HepG2 (cell line): ENCODE results near the gene SS18L1. TPM values are rescaled to one million over a fixed set of nuclear protein-coding genes. Genes with fewer than 3 reads are reported as not detected.

Source experiments
- CENPBD1 ChIP-seq: sonication (generic); formaldehyde crosslinking; IDR thresholded peaks from 2 replicates; pipeline ENCODE4 v1.8.0; 2022; ENCODE audit warnings: missing genetic modification reagents, low read depth, mild to moderate bottlenecking, borderline replicate concordance
- GATAD2A ChIP-seq: IDR thresholded peaks from 2 replicates; pipeline ENCODE4 v1.6.1; 2016
- GTF3A ChIP-seq: sonication (generic); formaldehyde crosslinking; conservative IDR thresholded peaks from 2 replicates; pipeline ENCODE4 v1.4.0; 2020; ENCODE audit warnings: mild to moderate bottlenecking, missing genetic modification reagents
- HIVEP1 ChIP-seq: sonication (generic); formaldehyde crosslinking; IDR thresholded peaks from 2 replicates; pipeline ENCODE4 v1.4.0; 2020; ENCODE audit warnings: mild to moderate bottlenecking, missing genetic modification reagents
- HMG20B ChIP-seq: conservative IDR thresholded peaks from 2 replicates; pipeline ENCODE4 v1.6.1; 2016; ENCODE audit warnings: missing genetic modification reagents, missing compliant biosample characterization
- LCORL ChIP-seq, 2 experiments: fragments of 450-650 bp in 1 of 2; sonication (generic) in 1 of 2; formaldehyde crosslinking in 1 of 2; IDR thresholded peaks; 2 replicates each; pipeline versions ENCODE4 v1.5.0 to v1.6.1; 2017 to 2020; ENCODE audit warnings: antibody characterized with exemption in 1 of 2, missing genetic modification reagents in 1 of 2
- NR2F6 ChIP-seq, 2 experiments: IDR thresholded peaks; 2 replicates each; pipeline ENCODE4 v1.6.1; 2016; ENCODE audit warnings: antibody characterized with exemption in 1 of 2, mild to moderate bottlenecking in 1 of 2
- PRPF4 ChIP-seq: fragments of 200-400 bp; formaldehyde crosslinking; IDR thresholded peaks from 2 replicates; pipeline ENCODE4 v1.6.1; 2016; ENCODE audit warnings: low read length, low read depth; ENCODE audit not compliant: poor library complexity, severe bottlenecking
- SRF ChIP-seq: IDR thresholded peaks from 2 replicates; pipeline ENCODE4 v1.6.1; 2011; ENCODE audit warnings: mild to moderate bottlenecking, low read depth, low read length, moderate library complexity
- SRSF1 ChIP-seq: fragments of 200-400 bp; formaldehyde crosslinking; optimal IDR thresholded peaks from 2 replicates; pipeline ENCODE3; 2017; ENCODE audit warnings: mild to moderate bottlenecking, low read depth, low read length, moderate library complexity
- ZBTB26 ChIP-seq: IDR thresholded peaks from 2 replicates; pipeline ENCODE4 v1.6.1; 2016; ENCODE audit warnings: missing compliant biosample characterization, missing genetic modification reagents, borderline replicate concordance
- ZKSCAN8 ChIP-seq: IDR thresholded peaks from 2 replicates; pipeline ENCODE4 v1.6.1; 2016; ENCODE audit warnings: borderline replicate concordance, missing genetic modification reagents, missing compliant biosample characterization
- ZNF225 ChIP-seq: sonication (generic); formaldehyde crosslinking; IDR thresholded peaks from 2 replicates; pipeline ENCODE4 v1.4.0; 2020; ENCODE audit warnings: mild to moderate bottlenecking, missing genetic modification reagents
- polyA plus RNA-seq, 8 experiments: library from polyadenylated mRNA; depleted of rRNA in 3 of 8; stranded (reverse) in 7 of 8; unstranded in 1 of 8; fragments of >200 nt; fragmentation: Illumina TruSeq in 4 of 8; extraction: Trizol in 4 of 8; gene quantifications; 2 replicates each; pipeline versions ENCODE4 v1.2.1 to v1.2.3, GENCODE V29; 2011 to 2016; ENCODE audit warnings: low read depth in 4 of 8, missing spikeins in 1 of 8, mixed read lengths in 1 of 8; ENCODE audit not compliant: insufficient read depth in 1 of 8
- total RNA-seq, 5 experiments: library from RNA; depleted of rRNA; stranded (reverse); fragments of >200 nt; fragmentation: Illumina TruSeq; extraction: Trizol; gene quantifications; 2 replicates each; pipeline ENCODE4 v1.2.3, GENCODE V29; 2016; ENCODE audit warnings: low read depth in 1 of 5
- TF ChIP-seq, protein P1 (sequence below): sonication (generic); formaldehyde crosslinking; IDR thresholded peaks from 2 replicates; pipeline ENCODE4 v1.5.0; 2020; ENCODE audit warnings: mild to moderate bottlenecking, missing genetic modification reagents
- TF ChIP-seq, protein P2 (sequence below): sonication (generic); IDR thresholded peaks from 2 replicates; pipeline ENCODE4 v1.6.1; 2016; ENCODE audit warnings: low read depth, borderline replicate concordance
- TF ChIP-seq, protein P3 (sequence below): sonication (generic); formaldehyde crosslinking; IDR thresholded peaks from 2 replicates; pipeline ENCODE4 v1.5.1; 2020; ENCODE audit warnings: missing genetic modification reagents, mild to moderate bottlenecking, borderline replicate concordance
- TF ChIP-seq, protein P4 (sequence below): sonication (generic); formaldehyde crosslinking; IDR thresholded peaks from 2 replicates; pipeline ENCODE4 v1.5.0; 2020; ENCODE audit warnings: mild to moderate bottlenecking, missing genetic modification reagents

The SS18L1 gene
- total and polyA plus RNA-seq, 2 of the 13 experiments (the other 11 are each of a cell fraction or from before 2014, with no cell fraction given) = 17.8 to 27.6 TPM

- TF ChIP-seq ZBTB26 (no peak), SRF (no peak), HMG20B (no peak), CENPBD1 (no peak), HIVEP1 (CRISPR knock-in tag) (peak; percentile 43; the same call in 1 of the 2 replicates), GATAD2A (CRISPR knock-in tag) (no peak), ZKSCAN8 (CRISPR knock-in tag) (no peak), NR2F6 (IDR thresholded peaks at IDR 0.05) (peak; percentile 31; the same call in 1 of the 2 replicates), NR2F6 (CRISPR knock-in tag; IDR thresholded peaks at IDR 0.05) (no peak), LCORL (IDR thresholded peaks at IDR 0.05) (no peak), LCORL (CRISPR knock-in tag; IDR thresholded peaks at IDR 0.05) (peak; percentile 29; the same call in 1 of the 2 replicates), ZNF225 (CRISPR knock-in tag) (0 out of 2 replicates have a peak, but pooled peaks have one; percentile 7), PRPF4 (no peak), GTF3A (CRISPR knock-in tag) (no peak), SRSF1 (no peak)
- TF ChIP-seq, protein P1, sequence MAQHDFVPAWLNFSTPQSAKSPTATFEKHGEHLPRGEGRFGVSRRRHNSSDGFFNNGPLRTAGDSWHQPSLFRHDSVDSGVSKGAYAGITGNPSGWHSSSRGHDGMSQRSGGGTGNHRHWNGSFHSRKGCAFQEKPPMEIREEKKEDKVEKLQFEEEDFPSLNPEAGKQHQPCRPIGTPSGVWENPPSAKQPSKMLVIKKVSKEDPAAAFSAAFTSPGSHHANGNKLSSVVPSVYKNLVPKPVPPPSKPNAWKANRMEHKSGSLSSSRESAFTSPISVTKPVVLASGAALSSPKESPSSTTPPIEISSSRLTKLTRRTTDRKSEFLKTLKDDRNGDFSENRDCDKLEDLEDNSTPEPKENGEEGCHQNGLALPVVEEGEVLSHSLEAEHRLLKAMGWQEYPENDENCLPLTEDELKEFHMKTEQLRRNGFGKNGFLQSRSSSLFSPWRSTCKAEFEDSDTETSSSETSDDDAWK (CRISPR knock-in tag) = no peak
- TF ChIP-seq, protein P2, sequence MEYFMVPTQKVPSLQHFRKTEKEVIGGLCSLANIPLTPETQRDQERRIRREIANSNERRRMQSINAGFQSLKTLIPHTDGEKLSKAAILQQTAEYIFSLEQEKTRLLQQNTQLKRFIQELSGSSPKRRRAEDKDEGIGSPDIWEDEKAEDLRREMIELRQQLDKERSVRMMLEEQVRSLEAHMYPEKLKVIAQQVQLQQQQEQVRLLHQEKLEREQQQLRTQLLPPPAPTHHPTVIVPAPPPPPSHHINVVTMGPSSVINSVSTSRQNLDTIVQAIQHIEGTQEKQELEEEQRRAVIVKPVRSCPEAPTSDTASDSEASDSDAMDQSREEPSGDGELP = no peak
- TF ChIP-seq, protein P3, sequence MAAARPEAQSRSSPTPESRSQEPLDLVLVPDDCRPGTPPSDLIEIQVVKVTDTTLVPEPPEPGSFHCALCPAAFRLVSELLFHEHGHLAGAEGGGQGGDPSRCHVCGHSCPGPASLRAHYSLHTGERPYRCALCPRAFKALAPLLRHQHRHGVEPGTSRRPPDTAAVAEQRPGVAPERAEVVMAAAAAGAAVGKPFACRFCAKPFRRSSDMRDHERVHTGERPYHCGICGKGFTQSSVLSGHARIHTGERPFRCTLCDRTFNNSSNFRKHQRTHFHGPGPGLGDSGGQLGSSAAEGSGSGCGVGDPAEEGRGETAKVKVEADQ (CRISPR knock-in tag) = no peak
- TF ChIP-seq, protein P4, sequence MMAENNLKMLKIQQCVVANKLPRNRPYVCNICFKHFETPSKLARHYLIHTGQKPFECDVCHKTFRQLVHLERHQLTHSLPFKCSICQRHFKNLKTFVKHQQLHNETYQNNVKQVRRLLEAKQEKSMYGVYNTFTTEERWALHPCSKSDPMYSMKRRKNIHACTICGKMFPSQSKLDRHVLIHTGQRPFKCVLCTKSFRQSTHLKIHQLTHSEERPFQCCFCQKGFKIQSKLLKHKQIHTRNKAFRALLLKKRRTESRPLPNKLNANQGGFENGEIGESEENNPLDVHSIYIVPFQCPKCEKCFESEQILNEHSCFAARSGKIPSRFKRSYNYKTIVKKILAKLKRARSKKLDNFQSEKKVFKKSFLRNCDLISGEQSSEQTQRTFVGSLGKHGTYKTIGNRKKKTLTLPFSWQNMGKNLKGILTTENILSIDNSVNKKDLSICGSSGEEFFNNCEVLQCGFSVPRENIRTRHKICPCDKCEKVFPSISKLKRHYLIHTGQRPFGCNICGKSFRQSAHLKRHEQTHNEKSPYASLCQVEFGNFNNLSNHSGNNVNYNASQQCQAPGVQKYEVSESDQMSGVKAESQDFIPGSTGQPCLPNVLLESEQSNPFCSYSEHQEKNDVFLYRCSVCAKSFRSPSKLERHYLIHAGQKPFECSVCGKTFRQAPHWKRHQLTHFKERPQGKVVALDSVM = 0 out of 2 replicates have a peak, but pooled peaks have one; percentile 1
These were observed 66.4 kb downstream of the SS18L1 start (continued) for GRCh38 chr20:62209850-62210495.
